ENCODE results near the gene HMG20A. TPM values are rescaled to one million over a fixed set of nuclear protein-coding genes. Genes with fewer than 3 reads are reported as not detected.

HMG20A gene
- total RNA-seq, 1 experiment from 2014 or later: 60.2 TPM

DNA sequence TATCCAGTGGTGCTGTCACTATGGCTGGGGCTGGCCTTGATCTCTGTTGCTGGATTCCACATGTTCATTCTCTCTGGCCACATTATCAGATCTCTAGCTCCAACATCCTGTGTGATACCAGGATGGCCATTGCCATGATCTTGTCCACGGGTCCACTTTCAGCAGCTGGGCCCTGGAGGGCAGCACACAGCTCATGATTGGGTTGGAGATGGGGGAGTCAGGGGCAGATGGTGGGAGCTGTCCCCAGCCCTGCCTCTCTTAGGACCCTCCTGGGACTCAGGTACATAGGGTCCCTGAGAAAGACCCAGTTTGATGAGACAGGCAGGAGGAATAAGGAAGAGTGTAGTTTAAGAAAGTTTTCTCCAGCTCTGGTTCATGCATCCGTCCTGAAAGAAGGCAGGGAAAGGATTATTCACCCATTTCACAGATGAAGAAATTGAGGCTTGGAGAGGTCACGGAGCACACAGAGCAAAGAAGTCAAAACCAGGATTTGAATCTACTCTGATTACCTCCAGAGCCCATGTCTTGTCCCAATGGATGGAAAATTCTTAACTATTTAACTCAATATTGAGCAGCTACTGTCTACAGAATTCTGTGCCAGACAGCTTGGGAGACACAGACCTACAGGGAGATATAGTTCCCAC lies 111.5 kb downstream of the HMG20A start:
- no peak overlapping the region for H3K4ac ChIP-seq (ENCODE audit: low read depth, low read length)
- H3K18ac ChIP-seq (ENCODE audit: insufficient read length, low read depth, low read length): no peak overlapping the region
- H3K27ac ChIP-seq (ENCODE audit: insufficient read length, low read depth, low read length): no peak overlapping the region
- H4K91ac ChIP-seq (ENCODE audit: insufficient read length, low read depth, low read length): no peak overlapping the region
- peaks cover 9% of the 10 kb centered on the region for H3K27me3 Mint-ChIP-seq (ENCODE audit: low read depth)
- no peak overlapping the region for H3K14ac ChIP-seq (ENCODE audit: insufficient read depth, low read length)
- H2BK20ac ChIP-seq (ENCODE audit: low read depth, low read length, poor library complexity, severe bottlenecking): no peak overlapping the region
- H4K20me1 ChIP-seq (ENCODE audit: control insufficient read depth, insufficient read depth, insufficient read length): no peaks in the 10 kb centered on the region
- H3K56ac ChIP-seq (ENCODE audit: insufficient read length, low read depth, low read length): no peak overlapping the region
- no peaks in the 10 kb centered on the region for H3K9me3 Mint-ChIP-seq
- H3K9me3 ChIP-seq (ENCODE audit: control insufficient read depth, low read depth, low read length): no peaks in the 10 kb centered on the region
- TF ChIP-seq, protein P1, sequence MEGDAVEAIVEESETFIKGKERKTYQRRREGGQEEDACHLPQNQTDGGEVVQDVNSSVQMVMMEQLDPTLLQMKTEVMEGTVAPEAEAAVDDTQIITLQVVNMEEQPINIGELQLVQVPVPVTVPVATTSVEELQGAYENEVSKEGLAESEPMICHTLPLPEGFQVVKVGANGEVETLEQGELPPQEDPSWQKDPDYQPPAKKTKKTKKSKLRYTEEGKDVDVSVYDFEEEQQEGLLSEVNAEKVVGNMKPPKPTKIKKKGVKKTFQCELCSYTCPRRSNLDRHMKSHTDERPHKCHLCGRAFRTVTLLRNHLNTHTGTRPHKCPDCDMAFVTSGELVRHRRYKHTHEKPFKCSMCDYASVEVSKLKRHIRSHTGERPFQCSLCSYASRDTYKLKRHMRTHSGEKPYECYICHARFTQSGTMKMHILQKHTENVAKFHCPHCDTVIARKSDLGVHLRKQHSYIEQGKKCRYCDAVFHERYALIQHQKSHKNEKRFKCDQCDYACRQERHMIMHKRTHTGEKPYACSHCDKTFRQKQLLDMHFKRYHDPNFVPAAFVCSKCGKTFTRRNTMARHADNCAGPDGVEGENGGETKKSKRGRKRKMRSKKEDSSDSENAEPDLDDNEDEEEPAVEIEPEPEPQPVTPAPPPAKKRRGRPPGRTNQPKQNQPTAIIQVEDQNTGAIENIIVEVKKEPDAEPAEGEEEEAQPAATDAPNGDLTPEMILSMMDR (conservative IDR thresholded peaks at IDR 0.05): no peak
- H2BK12ac ChIP-seq (ENCODE audit: insufficient read length, low read depth, low read length): no peak overlapping the region
- no peak overlapping the region for H3K4me3 Mint-ChIP-seq
- no peak overlapping the region for H3K4me2 ChIP-seq (ENCODE audit: insufficient read depth, insufficient read length, low read length)
- H3K23me2 ChIP-seq (ENCODE audit: insufficient read length, low read depth, low read length, poor library complexity, severe bottlenecking): no peaks in the 10 kb centered on the region
- H3K79me1 ChIP-seq (ENCODE audit: insufficient read depth, low read depth, low read length, poor library complexity, severe bottlenecking): no peaks in the 10 kb centered on the region
- H3K23ac ChIP-seq (ENCODE audit: insufficient read length, low read depth, low read length): no peak overlapping the region
- H2BK15ac ChIP-seq (ENCODE audit: low read depth, low read length): no peak overlapping the region
- H2BK5ac ChIP-seq (ENCODE audit: insufficient read length, low read length): no peak overlapping the region
- H3K36me3 Mint-ChIP-seq (ENCODE audit: insufficient read depth in 1 of 3, low read depth in 3 of 3): 0 out of 7 replicates have a peak, but pooled peaks cover 0 to 3% (median 0%) of the 10 kb centered on the region in 3 experiments
- no peaks in the 10 kb centered on the region for H3K27me3 ChIP-seq (ENCODE audit: insufficient read depth, low read length)
- no peak overlapping the region for H4K8ac ChIP-seq (replicated peaks; ENCODE audit: insufficient read length, low read depth, low read length)
- WGBS (ENCODE audit: extremely low coverage, insufficient read length, low lambda C conversion rate): no CpG with 5 or more reads among the region's 3 CpGs
- H3K9ac ChIP-seq (ENCODE audit: extremely low read depth, insufficient read length, low read length): no peak overlapping the region
- no peak overlapping the region for H3T11ph ChIP-seq (ENCODE audit: low read length)
- H2AFZ ChIP-seq (ENCODE audit: low read length): no peak overlapping the region
- no peak overlapping the region; a peak in 1 of 7 replicates for H3K27ac Mint-ChIP-seq
- H3K4me1 Mint-ChIP-seq: peaks cover 60 to 62% of the 10 kb centered on the region in 2 experiments
- no peak overlapping the region for H4K5ac ChIP-seq (ENCODE audit: insufficient read length, low read depth, low read length)
- H2AK5ac ChIP-seq (ENCODE audit: insufficient read length, low read length): no peak overlapping the region
- no peaks in the 10 kb centered on the region for H3K79me2 ChIP-seq (ENCODE audit: insufficient read depth, low read length)
- DNase-seq: no peak
- no peak overlapping the region for H2BK120ac ChIP-seq (ENCODE audit: low read depth, low read length, poor library complexity, severe bottlenecking)
- peaks cover 9% of the 10 kb centered on the region; the same call in 1 of the 2 replicates for H3K4me1 ChIP-seq (ENCODE audit: insufficient read depth, low read length)

Data from H9 (cell line).